ES-I3 (cell line): ENCODE results near the gene FAM47E.
A peak's percentile ranks its signal among the peaks of the same experiment; 100 is the strongest.

Experiments
- H3K36me3 ChIP-seq: 2 replicates; pipeline ENCODE4 v1.6.1; 2013; ENCODE audit warnings: mild to moderate bottlenecking, low read length, control low read depth, moderate library complexity; ENCODE audit not compliant: insufficient read depth
- H3K4me1 ChIP-seq: 2 replicates; pipeline ENCODE4 v1.6.1; 2013; ENCODE audit warnings: mild to moderate bottlenecking, control low read depth, low read length; ENCODE audit not compliant: insufficient read depth
- H3K9ac ChIP-seq: 2 replicates; pipeline ENCODE4 v1.6.1; 2013; ENCODE audit warnings: low read depth, mild to moderate bottlenecking, low read length, moderate library complexity
- H3K9me3 ChIP-seq: 2 replicates; pipeline ENCODE4 v1.6.1; 2013; ENCODE audit warnings: mild to moderate bottlenecking, low read length, moderate library complexity; ENCODE audit not compliant: control insufficient read depth, insufficient read depth

FAM47E gene

GRCh38 chr4:76214177-76214675, 37.3 kb upstream of the FAM47E start:
- H3K9me3 ChIP-seq: no peaks in the 10 kb centered on the region
- peak overlapping the region; percentile 71 for H3K9ac ChIP-seq
- H3K4me1 ChIP-seq: no peaks in the 10 kb centered on the region

GRCh38 chr4:76215077-76215476, 36.4 kb upstream of the FAM47E start:
- H3K36me3 ChIP-seq: no peaks in the 10 kb centered on the region
- no peaks in the 10 kb centered on the region for H3K4me1 ChIP-seq
- no peak overlapping the region for H3K9ac ChIP-seq
- no peaks in the 10 kb centered on the region for H3K9me3 ChIP-seq

More at GRCh38 chr4:76214177-76214675, 37.3 kb upstream of the FAM47E start:
- H3K36me3 ChIP-seq: no peaks in the 10 kb centered on the region

DNA sequence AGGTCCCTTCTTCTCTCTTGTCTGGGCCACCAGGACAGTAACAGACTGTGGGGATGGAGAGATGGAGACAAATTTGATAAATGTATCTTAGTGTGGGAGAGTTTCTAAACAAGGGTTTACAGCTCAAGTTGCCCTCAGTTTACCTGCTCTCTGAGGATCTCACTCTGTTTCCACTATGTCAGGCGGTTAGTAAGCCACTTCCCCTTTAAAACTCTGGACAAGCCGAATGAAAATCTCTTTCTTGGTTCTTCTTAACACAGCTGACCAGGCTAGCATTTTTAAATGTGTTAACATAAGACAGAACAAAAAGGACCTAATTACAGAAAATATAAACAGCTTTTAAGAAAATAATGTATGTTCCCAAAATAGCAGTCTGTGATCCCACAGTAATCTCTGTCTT, 35.0 kb upstream of the FAM47E start:
- Histone ChIP-seq H3K4me1 (no peaks in the 10 kb centered on the region), H3K9ac (no peak overlapping the region), H3K9me3 (no peaks in the 10 kb centered on the region)

GRCh38 chr4:76216975-76217814, 34.3 kb upstream of the FAM47E start:
- Histone ChIP-seq H3K4me1 (no peaks in the 10 kb centered on the region), H3K36me3 (no peaks in the 10 kb centered on the region), H3K9me3 (no peaks in the 10 kb centered on the region), H3K9ac (no peak overlapping the region)

More for the DNA sequence above, 35.0 kb upstream of the FAM47E start:
- no peaks in the 10 kb centered on the region for H3K36me3 ChIP-seq

- no peak overlapping the region for H3K9ac ChIP-seq
- H3K4me1 ChIP-seq: no peaks in the 10 kb centered on the region
Observed at GRCh38 chr4:76219299-76220055, 32.0 kb upstream of the FAM47E start.

GRCh38 chr4:76224171-76224570, 27.4 kb upstream of the FAM47E start:
- no peaks in the 10 kb centered on the region for H3K4me1 ChIP-seq
- peaks cover 7% of the 10 kb centered on the region; the same call in 1 of the 2 replicates for H3K9me3 ChIP-seq
- H3K36me3 ChIP-seq: no peaks in the 10 kb centered on the region; the same call in 1 of the 2 replicates
- no peak overlapping the region for H3K9ac ChIP-seq

More at GRCh38 chr4:76219299-76220055, 32.0 kb upstream of the FAM47E start:
- Histone ChIP-seq H3K9me3 (no peaks in the 10 kb centered on the region), H3K36me3 (no peaks in the 10 kb centered on the region)

- H3K9ac ChIP-seq: no peak overlapping the region
- H3K36me3 ChIP-seq: no peaks in the 10 kb centered on the region; the same call in 1 of the 2 replicates
- H3K9me3 ChIP-seq: peaks cover 12% of the 10 kb centered on the region; the same call in 1 of the 2 replicates
- H3K4me1 ChIP-seq: no peaks in the 10 kb centered on the region
Observed at GRCh38 chr4:76226418-76226817, 25.1 kb upstream of the FAM47E start.

DNA sequence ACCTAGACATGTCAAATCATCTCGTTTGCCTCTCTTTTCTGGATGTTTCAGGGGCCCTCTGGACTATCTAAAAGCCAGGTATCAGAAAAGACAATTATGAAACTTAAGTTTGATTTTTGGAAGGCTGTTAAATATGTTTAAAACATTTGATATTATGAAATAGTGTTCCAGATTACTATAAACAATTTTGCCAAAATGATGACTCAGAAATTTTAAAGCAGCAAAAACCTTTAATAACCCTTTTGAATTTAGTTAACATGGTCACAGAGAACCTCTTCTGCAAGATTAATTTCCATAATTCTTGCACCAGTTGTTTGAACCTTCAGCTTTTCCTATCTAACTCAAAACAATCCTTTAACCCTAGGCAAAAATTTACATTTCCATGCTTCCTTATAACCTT, 18.8 kb upstream of the FAM47E start:
- Histone ChIP-seq H3K9me3 (peaks cover 13% of the 10 kb centered on the region; the same call in 1 of the 2 replicates), H3K9ac (no peak overlapping the region), H3K4me1 (peaks cover 6% of the 10 kb centered on the region; the same call in 1 of the 2 replicates), H3K36me3 (no peaks in the 10 kb centered on the region; the same call in 1 of the 2 replicates)

DNA sequence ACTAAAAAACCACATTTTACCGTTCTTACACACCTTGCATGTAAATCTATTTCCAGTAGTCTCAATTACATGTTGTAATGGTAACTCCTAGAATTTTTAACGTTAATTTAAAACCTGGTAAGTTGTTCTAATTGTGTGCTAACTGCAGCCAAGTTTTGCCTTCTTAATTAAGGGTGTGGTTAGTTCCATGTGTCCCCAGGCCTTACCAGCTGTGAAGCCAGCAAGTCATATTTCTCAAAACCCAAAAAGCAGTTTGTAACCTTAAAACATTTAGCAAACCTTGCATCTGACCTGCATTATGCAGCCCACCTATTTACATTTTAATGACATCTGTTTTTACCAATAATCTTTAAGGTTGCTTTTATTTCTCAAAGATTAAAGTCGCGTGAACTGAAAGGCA, 18.4 kb upstream of the FAM47E start:
- H3K9ac ChIP-seq: peak overlapping the region; percentile 82
- no peaks in the 10 kb centered on the region; the same call in 1 of the 2 replicates for H3K36me3 ChIP-seq
- H3K9me3 ChIP-seq: peaks cover 13% of the 10 kb centered on the region; the same call in 1 of the 2 replicates
- H3K4me1 ChIP-seq: peaks cover 6% of the 10 kb centered on the region; the same call in 1 of the 2 replicates

DNA sequence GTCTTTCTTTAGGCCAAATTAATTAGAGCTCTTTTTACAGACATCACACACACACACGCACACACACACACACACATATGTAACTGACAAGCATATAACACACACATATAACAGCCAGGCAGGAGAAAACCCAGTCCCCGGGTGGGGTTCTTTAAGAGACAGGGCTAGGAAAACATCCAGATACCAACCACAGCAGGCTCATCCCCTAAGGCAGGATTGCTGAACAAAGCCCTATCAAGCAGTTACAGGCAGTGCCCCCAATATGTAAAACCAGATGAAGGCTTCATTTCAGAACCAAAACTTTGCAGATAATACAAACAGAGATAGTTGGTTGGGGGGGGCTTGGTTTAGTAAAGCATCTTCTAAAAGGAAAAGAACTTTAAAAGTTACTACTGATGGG, 18.0 kb upstream of the FAM47E start:
- H3K4me1 ChIP-seq: peaks cover 6% of the 10 kb centered on the region; the same call in 1 of the 2 replicates
- H3K36me3 ChIP-seq: no peaks in the 10 kb centered on the region; the same call in 1 of the 2 replicates
- H3K9me3 ChIP-seq: peaks cover 10% of the 10 kb centered on the region; the same call in 1 of the 2 replicates
- H3K9ac ChIP-seq: peak overlapping the region; percentile 82

DNA sequence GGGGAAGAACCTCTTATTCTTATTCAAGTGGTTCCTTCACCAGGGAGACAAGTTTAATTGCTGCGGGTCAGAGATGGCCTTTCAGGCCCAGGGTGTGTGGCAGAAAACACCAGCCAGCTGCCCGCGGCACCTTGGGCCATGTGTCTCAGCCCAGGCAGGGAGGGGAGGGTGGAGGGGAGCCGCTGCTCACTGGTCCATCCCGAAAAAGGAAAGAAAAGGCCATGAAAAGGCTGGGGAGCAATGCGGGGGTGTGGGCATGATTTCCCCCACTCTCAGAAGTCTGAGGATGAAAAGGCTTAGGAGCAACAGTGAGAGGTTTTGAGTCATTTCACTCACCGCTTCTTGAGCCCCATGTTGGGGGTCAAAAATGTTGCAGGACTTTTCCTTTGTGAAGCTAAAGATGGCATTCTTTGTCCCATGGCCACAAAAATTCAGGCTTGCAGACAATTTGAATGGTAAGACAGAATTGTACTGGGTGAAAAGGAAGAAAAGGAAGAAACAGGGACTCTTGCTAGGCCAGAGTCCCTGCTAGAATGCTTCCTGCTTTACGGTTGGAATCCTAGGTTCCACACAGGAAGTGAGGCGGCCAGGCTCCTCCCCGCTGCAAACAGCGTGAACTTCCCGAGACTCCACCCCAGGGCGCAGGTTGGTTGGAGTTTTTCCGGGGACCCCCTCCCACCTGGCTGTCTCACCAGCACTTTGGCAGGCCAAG, 17.4 kb upstream of the FAM47E start:
- Histone ChIP-seq H3K4me1 (peaks cover 6% of the 10 kb centered on the region; the same call in 1 of the 2 replicates), H3K9me3 (peaks cover 6% of the 10 kb centered on the region; the same call in 1 of the 2 replicates), H3K9ac (peak overlapping the region; percentile 82), H3K36me3 (no peaks in the 10 kb centered on the region; the same call in 1 of the 2 replicates)

DNA sequence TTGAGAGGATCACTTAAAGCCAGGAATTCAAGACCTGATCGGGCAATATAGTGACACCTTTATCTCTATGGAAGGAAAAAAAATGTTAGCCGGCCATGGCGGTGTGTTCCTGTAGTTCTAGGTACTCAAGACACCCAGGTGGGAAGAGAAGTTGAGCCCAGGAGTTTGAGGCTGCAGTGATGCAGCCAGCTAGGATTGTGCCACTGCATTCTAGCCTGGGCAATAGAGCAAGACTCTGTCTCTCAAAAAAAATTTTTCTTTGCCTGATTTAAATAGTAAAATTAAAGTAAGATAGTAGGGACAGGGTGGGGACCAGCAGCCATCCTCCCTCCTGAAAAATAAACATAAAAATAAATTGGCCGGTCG, 16.9 kb upstream of the FAM47E start:
- peak overlapping the region; percentile 82; the same call in 1 of the 2 replicates for H3K9ac ChIP-seq
- H3K36me3 ChIP-seq: no peaks in the 10 kb centered on the region
- H3K4me1 ChIP-seq: peaks cover 6% of the 10 kb centered on the region; the same call in 1 of the 2 replicates
- 0 out of 2 replicates have a peak, but pooled peaks cover 6% of the 10 kb centered on the region for H3K9me3 ChIP-seq

- H3K9me3 ChIP-seq: 0 out of 2 replicates have a peak, but pooled peaks cover 10% of the 10 kb centered on the region
- peaks cover 6% of the 10 kb centered on the region; the same call in 1 of the 2 replicates for H3K4me1 ChIP-seq
- H3K9ac ChIP-seq: no peak overlapping the region
- H3K36me3 ChIP-seq: no peaks in the 10 kb centered on the region
Observed at GRCh38 chr4:76235407-76235806, 16.1 kb upstream of the FAM47E start.
